Measurements from ENCODE around the gene NNAT.

Gene NNAT

DNA sequence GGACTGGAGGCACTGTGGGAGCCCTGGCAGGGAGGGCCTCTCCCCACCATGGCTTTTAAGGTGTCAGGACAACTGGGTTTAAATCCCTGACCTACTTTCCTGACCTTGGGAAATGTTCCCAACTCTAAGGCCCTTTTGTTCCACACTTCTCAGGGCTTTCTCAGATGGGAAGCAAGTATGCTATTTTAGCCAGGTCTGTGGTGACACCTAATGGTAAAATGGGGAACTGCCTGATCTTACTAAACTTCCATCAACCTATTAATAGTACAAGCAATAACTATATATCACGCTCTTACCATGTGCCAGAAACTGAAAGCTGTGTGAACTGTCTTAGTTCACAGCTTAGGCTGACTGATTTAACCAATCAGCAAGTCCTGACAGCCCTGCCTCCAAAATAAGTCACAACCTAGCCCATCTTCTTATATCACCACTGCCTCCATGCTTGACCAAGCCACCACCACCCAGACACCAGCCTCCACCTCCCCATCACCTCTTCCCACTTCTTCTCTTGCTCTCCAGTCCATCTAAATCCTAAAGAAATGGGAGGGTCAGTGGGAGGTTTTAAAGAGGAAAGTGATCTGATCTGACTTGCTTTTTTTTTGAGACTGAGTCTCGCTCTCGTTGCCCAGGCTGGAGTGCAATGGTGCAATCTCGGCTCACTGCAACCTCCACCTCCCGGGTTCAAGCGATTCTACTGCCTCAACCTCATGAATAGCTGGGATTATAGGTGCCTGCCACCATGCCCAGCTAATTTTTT lies 13.5 kb downstream of the NNAT start:
- H3K27ac Mint-ChIP-seq = peak overlapping the region; percentile 72 to 91 (median 76)
- H3K36me3 Mint-ChIP-seq (ENCODE audit: low read depth) = no peaks in the 10 kb centered on the region
- peak; percentile 80 to 91 (median 89) for TF ChIP-seq CTCF (IDR thresholded peaks at IDR 0.05; ENCODE audit: unreplicated experiment in 3 of 3)
- H3K9me3 Mint-ChIP-seq = no peaks in the 10 kb centered on the region
- H3K4me1 Mint-ChIP-seq = peaks cover 18% of the 10 kb centered on the region
- peak overlapping the region in 2 of 3 experiments; percentile 18 to 57 for H3K4me3 Mint-ChIP-seq
- H3K27me3 Mint-ChIP-seq (ENCODE audit: low read depth) = peaks cover 4% of the 10 kb centered on the region

DNA sequence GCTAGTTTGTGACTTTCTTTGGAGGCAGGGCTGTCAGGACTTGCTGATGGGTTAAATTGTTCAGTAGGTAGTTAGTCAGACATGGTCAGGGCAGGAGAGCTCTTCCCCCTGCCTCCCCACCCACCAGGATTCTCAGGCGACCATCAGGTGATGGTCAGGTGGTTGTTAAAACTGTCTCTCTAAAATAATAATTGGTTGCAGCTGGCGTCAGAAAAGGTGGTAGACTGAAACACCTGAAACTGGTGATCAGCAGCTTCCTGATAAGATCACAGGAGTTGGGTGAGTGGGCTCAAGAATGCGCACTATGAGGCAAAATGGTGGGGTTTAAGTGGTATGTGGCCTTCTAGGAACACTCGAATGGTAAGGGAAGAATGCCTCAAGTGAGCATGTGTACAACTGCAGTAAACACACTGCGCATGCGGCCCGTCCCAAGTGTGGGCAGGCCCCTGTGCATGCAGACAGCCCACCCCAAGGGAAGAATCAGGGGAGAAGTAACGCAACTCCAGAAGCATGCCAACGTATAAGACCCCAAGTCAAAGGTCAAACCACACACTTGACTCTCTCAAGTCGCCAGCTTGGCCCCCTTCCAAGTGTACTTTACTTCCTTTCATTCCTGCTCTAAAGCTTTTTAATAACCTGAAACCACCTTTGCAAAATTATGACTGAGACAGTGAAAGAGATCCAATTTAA lies 14.5 kb downstream of the NNAT start:
- H3K27me3 Mint-ChIP-seq (ENCODE audit: low read depth) = peaks cover 4% of the 10 kb centered on the region
- H3K9me3 Mint-ChIP-seq = no peaks in the 10 kb centered on the region
- H3K27ac Mint-ChIP-seq = peak overlapping the region in 1 of 3 experiments; percentile 18
- no peak overlapping the region for H3K4me3 Mint-ChIP-seq
- H3K4me1 Mint-ChIP-seq = peaks cover 26% of the 10 kb centered on the region
- no peaks in the 10 kb centered on the region for H3K36me3 Mint-ChIP-seq (ENCODE audit: low read depth)
- no peak for TF ChIP-seq CTCF (IDR thresholded peaks at IDR 0.05; ENCODE audit: unreplicated experiment in 3 of 3)

DNA sequence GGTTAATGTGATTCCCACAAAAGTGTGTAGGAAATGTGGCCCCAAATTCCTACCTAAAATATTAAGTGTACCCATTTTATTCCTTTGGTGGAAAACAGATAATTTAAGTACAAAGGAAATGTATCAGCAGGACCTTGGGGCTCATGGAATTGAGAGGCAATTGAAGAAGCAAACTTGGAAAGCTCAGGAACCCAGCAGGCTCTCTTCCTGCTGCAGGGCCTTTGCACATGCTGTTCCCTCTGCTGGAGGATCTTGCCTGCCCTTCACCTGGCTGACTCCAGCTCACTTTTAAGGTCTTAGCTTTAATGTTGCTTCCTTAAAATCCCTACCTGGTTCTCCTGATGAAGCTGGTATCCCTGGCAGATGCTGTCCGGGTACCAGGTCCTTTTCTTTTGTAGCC lies 16.5 kb downstream of the NNAT start:
- peaks cover 31% of the 10 kb centered on the region for H3K4me1 Mint-ChIP-seq
- H3K36me3 Mint-ChIP-seq (ENCODE audit: low read depth) = no peaks in the 10 kb centered on the region
- peaks cover 4% of the 10 kb centered on the region for H3K27me3 Mint-ChIP-seq (ENCODE audit: low read depth)
- no peaks in the 10 kb centered on the region for H3K9me3 Mint-ChIP-seq
- no peak overlapping the region for H3K4me3 Mint-ChIP-seq
- no peak overlapping the region for H3K27ac Mint-ChIP-seq
- TF ChIP-seq CTCF (IDR thresholded peaks at IDR 0.05; ENCODE audit: unreplicated experiment in 3 of 3) = no peak

DNA sequence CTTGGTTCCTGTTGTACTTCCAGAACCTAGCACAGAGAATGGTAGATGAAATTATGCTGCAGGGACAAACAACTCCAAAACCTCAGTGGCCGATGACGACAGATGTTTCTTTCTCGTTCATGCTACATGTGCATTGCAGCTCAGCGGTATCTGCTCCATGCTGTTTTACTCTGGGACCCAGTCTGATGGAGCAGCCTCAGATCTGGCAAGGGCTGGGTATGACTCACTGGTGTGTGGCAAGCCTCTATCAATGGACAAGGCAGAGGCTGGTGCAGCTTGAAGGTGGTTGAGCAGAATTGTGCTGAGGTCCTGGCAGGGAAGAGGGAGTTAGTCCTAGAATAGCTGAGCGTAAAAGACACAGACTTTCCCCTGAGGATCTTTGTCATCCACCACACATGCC lies 17.0 kb downstream of the NNAT start:
- Mint-ChIP-seq H3K27me3 (ENCODE audit: low read depth) (peaks cover 4% of the 10 kb centered on the region), H3K4me3 (no peak overlapping the region), H3K36me3 (ENCODE audit: low read depth) (no peaks in the 10 kb centered on the region), H3K9me3 (no peaks in the 10 kb centered on the region), H3K4me1 (peaks cover 31% of the 10 kb centered on the region), H3K27ac (no peak overlapping the region)
- TF ChIP-seq CTCF (IDR thresholded peaks at IDR 0.05; ENCODE audit: unreplicated experiment in 3 of 3) = no peak

DNA sequence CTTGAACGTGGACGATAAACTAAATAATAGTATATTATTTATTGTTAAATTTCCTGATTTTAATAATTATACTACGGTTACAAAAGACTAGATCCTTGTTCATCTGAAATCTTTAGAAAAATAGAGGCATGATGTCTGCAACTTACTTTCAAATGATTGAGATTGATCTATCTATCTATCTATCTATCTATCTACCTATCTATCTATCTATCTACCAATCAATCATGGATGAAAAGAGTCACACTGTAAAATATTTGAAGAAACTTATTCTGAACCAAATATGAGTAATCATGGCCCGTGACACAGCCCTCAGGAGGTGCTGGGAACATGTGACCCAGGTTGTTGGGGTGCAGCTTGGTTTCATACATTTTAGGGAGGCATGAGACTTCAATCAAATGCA lies 18.4 kb downstream of the NNAT start:
- no peaks in the 10 kb centered on the region for H3K9me3 Mint-ChIP-seq
- no peak overlapping the region for H3K27ac Mint-ChIP-seq
- no peak for TF ChIP-seq CTCF (IDR thresholded peaks at IDR 0.05; ENCODE audit: unreplicated experiment in 3 of 3)
- H3K36me3 Mint-ChIP-seq (ENCODE audit: low read depth) = no peaks in the 10 kb centered on the region
- H3K4me3 Mint-ChIP-seq = no peak overlapping the region
- H3K27me3 Mint-ChIP-seq (ENCODE audit: low read depth) = peaks cover 4% of the 10 kb centered on the region
- peaks cover 31% of the 10 kb centered on the region for H3K4me1 Mint-ChIP-seq
